ENCODE results near the gene HGF.

GRCh38 chr7:81707196-81707595, 62.7 kb downstream of the HGF start:
- TF ChIP-seq CTCF (IDR thresholded peaks at IDR 0.05) (no peak), POLR2AphosphoS5 (IDR thresholded peaks at IDR 0.05) (no peak)

Measured in gastroesophageal sphincter (tissue), 3 donors.